Activated B cell treated with CpG ODN at 0.5 μM for 24 hours (primary cell): ENCODE measurements around the gene MPDZ. TPM values are rescaled to one million over a fixed set of nuclear protein-coding genes. Genes with fewer than 3 reads are reported as not detected.

Source experiments
- ATAC-seq: fragments of 200-7000 bp; cut with Tn5 transposase; one replicate; pipeline ENCODE4 v1.10.0; 2021; ENCODE audit warnings: low read depth, mild to moderate bottlenecking, moderate library complexity
- CTCF ChIA-PET: fragments of 350-600 bp; sonication (Branson Sonifier 250); formaldehyde crosslinking; loops from one replicate; lab custom pipeline; 2021; ENCODE audit warnings: antibody characterized with exemption; lab: Charles Lee
- POLR2A ChIA-PET: fragments of 350-600 bp; sonication (Branson Sonifier 250); formaldehyde crosslinking; loops from one replicate; lab custom pipeline; 2021; ENCODE audit warnings: antibody characterized with exemption; lab: Charles Lee
- DNase-seq: peaks from one replicate; pipeline ENCODE4 v3.0.0; 2022
- H3K27ac Mint-ChIP-seq: one replicate; pipeline ENCODE4 v1.8.0; 2020; ENCODE audit warnings: mixed read lengths
- H3K27me3 Mint-ChIP-seq: one replicate; pipeline ENCODE4 v1.8.0; 2021; ENCODE audit warnings: mixed read lengths
- H3K36me3 Mint-ChIP-seq: one replicate; pipeline ENCODE4 v1.8.0; 2021; ENCODE audit warnings: low read depth, mixed read lengths
- H3K4me1 Mint-ChIP-seq: one replicate; pipeline ENCODE4 v1.8.0; 2021; ENCODE audit warnings: mixed read lengths
- H3K4me3 Mint-ChIP-seq: one replicate; pipeline ENCODE4 v1.8.0; 2020; ENCODE audit warnings: mild to moderate bottlenecking, mixed read lengths
- H3K9me3 Mint-ChIP-seq: one replicate; pipeline ENCODE4 v1.8.0; 2020; ENCODE audit warnings: mixed read lengths
- CTCF ChIP-seq: fragments of 200-600 bp; IDR thresholded peaks from one replicate; pipeline ENCODE4 v1.8.0; 2022; ENCODE audit warnings: antibody characterized with exemption, mild to moderate bottlenecking
- intact Hi-C: fragments of 100-400 bp; cut with micrococcal nuclease; formaldehyde crosslinking; loops from one replicate; pipeline ENCODE4 v1.15.1; 2024
- total RNA-seq: library from RNA; stranded (reverse); gene quantifications from 2 replicates; pipeline ENCODE4 v1.2.3, GENCODE V29; 2022

Gene MPDZ
- total RNA-seq, 1 donor from 2014 or later: not detected

DNA sequence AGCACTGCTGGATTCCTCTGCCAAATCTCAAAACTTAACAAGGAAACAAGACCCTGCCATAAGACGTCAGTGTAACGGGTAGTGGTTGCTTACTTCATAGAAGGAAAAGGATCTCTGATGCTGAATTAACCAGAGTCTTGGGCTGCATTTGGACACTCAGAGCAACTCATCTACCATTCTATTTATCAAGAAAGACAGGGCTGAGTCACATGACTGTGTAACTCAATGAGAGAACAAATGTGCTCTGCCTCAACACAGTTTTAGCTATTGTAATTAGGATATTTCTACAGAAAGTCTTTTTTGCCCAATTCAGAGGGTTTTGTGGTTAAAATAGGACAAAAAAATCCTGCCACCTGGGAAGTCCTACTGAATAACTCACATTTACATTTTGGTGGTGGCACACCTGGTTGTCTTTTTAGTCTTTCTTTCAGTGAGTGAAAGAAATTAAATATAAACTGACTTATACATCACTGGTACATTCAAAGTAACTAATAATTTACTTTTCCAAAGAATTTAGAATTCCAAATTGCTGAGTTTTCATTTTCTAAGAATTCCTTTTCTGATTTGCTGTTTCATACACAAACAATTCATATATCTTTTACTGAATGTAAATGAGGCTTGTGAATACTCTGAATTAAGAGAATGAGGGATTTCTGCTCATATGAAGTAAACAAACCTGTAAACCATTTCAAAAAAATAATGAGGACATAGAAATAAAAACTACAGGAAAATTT is 104.4 kb downstream of the MPDZ start:
- intact Hi-C loops: no loop called here
- Mint-ChIP-seq H3K36me3 (no peaks in the 10 kb centered on the region), H3K9me3 (no peaks in the 10 kb centered on the region), H3K27me3 (no peaks in the 10 kb centered on the region), H3K4me3 (no peak overlapping the region), H3K27ac (no peak overlapping the region), H3K4me1 (no peaks in the 10 kb centered on the region)
- no peak for TF ChIP-seq CTCF
- POLR2A ChIA-PET: no interaction called here
- DNase-seq (no peak), ATAC-seq (no peak)
- CTCF ChIA-PET: no interaction called here

DNA sequence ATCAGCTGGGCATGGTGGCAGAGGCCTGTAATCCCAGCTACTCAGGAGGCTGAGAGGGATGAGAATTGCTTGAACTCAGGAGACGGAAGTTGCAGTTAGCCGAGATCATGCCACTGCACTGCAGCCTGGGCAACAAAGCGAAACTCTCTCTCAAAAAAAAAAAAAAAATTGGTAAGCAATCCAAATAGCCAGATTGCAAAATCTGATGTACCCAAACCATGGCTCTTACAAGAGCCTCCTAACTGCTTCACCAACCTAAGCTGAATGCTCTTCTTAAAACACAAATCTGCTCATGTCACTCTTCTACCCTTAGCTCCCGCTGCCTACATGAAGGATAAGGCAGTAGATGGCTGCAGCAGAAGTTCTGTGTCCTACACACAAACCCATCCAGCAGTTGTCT is 105.9 kb downstream of the MPDZ start:
- POLR2A ChIA-PET: no interaction called here
- no peaks in the 10 kb centered on the region for H3K27me3 Mint-ChIP-seq
- no peaks in the 10 kb centered on the region for H3K36me3 Mint-ChIP-seq

DNA sequence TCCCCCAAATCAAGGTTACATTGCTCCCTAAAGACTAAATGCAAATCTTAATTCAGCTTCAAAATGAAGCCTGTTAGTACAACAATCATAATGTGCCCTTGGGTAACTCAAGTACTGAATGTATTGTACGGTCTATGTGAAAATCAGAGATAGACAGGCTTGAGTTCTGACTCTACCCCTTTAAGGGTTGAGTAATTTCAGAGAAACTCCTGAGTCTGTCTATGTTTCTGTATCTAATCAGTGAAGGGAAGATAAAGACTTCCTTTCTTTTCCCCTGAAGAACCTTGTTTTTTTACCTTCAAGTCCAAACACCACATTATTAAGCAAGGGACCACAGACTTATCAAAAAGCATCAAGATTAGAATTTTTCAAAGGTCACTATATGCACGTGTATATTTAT is 108.2 kb downstream of the MPDZ start:
- ChIA-PET CTCF (no interaction called here), POLR2A (no interaction called here)
- no peaks in the 10 kb centered on the region for H3K4me1 Mint-ChIP-seq
- H3K4me3 Mint-ChIP-seq: no peak overlapping the region
- H3K27ac Mint-ChIP-seq: no peak overlapping the region
- no peaks in the 10 kb centered on the region for H3K27me3 Mint-ChIP-seq
- no peaks in the 10 kb centered on the region for H3K9me3 Mint-ChIP-seq
- TF ChIP-seq CTCF: no peak
- DNase-seq (no peak), ATAC-seq (no peak)
- intact Hi-C loops: no loop called here
- H3K36me3 Mint-ChIP-seq: no peaks in the 10 kb centered on the region

More for the DNA sequence above, 105.9 kb downstream of the MPDZ start:
- no peaks in the 10 kb centered on the region for H3K9me3 Mint-ChIP-seq
- DNase-seq: no peak
- intact Hi-C loops: no loop called here
- H3K4me1 Mint-ChIP-seq: no peaks in the 10 kb centered on the region
- ATAC-seq: no peak
- CTCF ChIA-PET: no interaction called here
- H3K4me3 Mint-ChIP-seq: no peak overlapping the region
- no peak overlapping the region for H3K27ac Mint-ChIP-seq
- TF ChIP-seq CTCF: no peak

DNA sequence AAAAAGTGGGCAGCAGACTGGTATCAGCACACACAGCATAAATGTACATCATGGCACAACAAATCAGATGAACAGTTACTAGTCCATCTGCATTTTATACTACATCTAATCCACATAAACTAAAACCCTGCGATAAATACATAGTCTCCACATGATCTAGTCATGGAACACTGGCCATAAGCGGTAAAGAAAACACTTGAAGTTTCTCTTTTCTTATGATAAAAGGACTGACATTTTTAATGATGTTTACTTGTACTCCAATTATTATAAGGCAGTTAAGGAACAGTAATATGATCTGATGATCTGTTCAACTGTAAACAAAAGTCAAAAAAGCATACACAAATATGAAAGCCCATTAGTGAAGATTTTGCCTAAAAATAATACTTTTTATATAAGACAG is 112.5 kb downstream of the MPDZ start:
- DNase-seq: no peak
- ChIA-PET CTCF (no interaction called here), POLR2A (no interaction called here)
- H3K27me3 Mint-ChIP-seq: no peaks in the 10 kb centered on the region
- no peaks in the 10 kb centered on the region for H3K36me3 Mint-ChIP-seq
- H3K4me3 Mint-ChIP-seq: no peak overlapping the region
- no peaks in the 10 kb centered on the region for H3K4me1 Mint-ChIP-seq
- TF ChIP-seq CTCF: no peak
- no peaks in the 10 kb centered on the region for H3K9me3 Mint-ChIP-seq
- no peak for ATAC-seq
- H3K27ac Mint-ChIP-seq: no peak overlapping the region
- intact Hi-C loops: no loop called here

DNA sequence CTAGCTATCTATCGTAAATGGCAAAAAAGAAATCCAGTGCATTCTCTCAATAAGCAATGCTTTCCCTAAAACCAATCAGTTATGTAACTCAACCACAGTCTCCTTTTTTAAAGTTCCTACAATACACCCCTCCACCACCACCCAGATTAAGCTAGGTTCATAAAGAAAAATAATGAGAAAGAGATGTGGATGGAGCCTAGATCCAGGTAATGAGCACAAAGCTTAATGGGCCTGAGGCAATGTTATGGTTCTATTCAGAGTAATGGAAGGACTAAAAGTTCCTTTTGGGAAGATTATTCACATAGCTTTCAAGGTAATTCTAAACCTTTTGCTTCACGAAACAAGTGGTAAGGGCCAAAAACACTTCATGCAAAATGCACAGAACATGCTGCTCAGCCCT is 113.5 kb downstream of the MPDZ start:
- ChIA-PET POLR2A (no interaction called here), CTCF (no interaction called here)
- no peak overlapping the region for H3K27ac Mint-ChIP-seq
- H3K4me1 Mint-ChIP-seq: no peaks in the 10 kb centered on the region
- DNase-seq (no peak), ATAC-seq (no peak)
- H3K4me3 Mint-ChIP-seq: no peak overlapping the region
- no peaks in the 10 kb centered on the region for H3K36me3 Mint-ChIP-seq
- no peaks in the 10 kb centered on the region for H3K9me3 Mint-ChIP-seq
- intact Hi-C loops: no loop called here
- TF ChIP-seq CTCF: no peak
- H3K27me3 Mint-ChIP-seq: no peaks in the 10 kb centered on the region
